ENCODE results near the gene POU4F3.
A peak's percentile ranks its signal among the peaks of the same experiment; 100 is the strongest.

POU4F3 gene

DNA sequence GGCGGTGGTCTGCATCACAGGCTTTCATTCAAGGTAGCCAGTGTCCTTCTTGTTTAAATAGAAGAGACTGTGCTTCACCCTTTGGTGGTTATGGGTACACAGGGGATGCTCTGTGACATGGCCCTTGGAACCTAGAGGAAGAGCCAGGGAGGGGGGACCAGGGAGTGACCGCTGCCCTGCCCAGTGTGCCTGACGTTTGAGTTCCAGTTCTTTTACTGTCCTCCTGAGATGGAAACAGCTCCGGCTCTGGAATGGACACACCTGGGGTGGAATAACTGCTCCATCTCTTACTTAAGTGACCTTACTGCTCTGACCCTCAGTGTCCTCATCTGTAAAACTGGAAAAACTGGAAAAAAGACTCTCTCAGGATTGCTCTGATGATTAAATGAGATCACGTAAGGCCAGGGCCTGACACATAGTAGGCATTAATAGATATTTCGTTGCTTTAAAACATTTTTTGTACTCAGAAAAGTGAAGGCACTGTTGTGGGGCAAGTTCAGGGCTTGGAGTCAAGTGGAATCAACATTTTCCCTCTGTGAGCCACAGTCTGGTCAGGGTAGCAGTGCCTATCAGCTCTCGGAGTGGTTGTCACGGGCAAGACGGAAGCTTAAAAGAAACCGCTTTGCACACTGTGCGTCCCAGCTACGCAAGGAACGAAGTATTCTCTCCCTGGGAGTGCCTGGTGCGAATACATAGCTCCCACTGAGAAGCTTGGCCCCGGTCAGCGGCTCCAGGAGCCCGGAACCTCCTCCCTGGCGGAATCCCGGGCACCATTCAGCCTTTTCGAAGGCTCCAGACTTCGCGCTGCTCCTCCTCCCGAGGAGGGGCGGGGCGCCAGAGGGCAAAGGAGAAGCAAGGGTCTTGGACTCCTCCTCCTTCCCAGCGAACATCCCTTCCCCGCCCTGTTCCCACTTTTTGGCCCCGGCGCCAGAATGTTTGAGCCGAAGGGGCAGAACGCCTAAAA lies 5.8 kb downstream of the POU4F3 start:
- Histone ChIP-seq H4K8ac (ENCODE audit: low read depth, low read length) (no peak overlapping the region), H3K36me3 (replicated peaks in 1 of 2; ENCODE audit: control insufficient read depth in 2 of 2, insufficient read depth in 2 of 2, low read length in 2 of 2) (no peaks in the 10 kb centered on the region), H3K27ac (replicated peaks; ENCODE audit: low read length) (no peak overlapping the region)

DNA sequence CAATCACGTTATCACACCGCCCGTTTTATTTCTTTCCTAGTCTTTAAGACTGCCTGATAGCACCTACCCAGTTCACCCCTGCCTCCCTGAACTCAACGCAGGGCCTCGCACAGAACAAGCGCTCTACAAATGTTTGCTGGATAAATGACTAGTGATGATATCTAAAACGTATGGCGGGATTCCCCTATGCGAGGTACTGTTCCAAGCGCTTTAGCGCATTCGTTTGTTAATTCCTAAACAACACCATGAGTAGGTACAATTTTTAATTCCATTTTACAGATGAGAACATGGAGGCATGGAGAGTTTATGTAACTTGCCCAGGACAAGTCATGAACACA lies 6.6 kb downstream of the POU4F3 start:
- H3K4ac ChIP-seq (ENCODE audit: low read length) = no peak overlapping the region
- no peak overlapping the region for H3K18ac ChIP-seq (ENCODE audit: low read length)
- no CpG with 5 or more reads among the region's 12 CpGs for WGBS, 2 donors (ENCODE audit: extremely low coverage in 2 of 2, insufficient read length in 2 of 2, insufficient replicate concordance in 1 of 2)
- H3K9me3 ChIP-seq (replicated peaks in 1 of 2; ENCODE audit: control insufficient read depth in 2 of 2, insufficient read depth in 1 of 2, low read depth in 1 of 2, low read length in 2 of 2) = no peaks in the 10 kb centered on the region
- H3K27me3 ChIP-seq (ENCODE audit: control insufficient read depth in 3 of 3, insufficient read depth in 3 of 3, low read depth in 1 of 3, low read length in 3 of 3) = peaks cover 31 to 93% (median 71%) of the 10 kb centered on the region in 3 experiments
- no peak overlapping the region for H3K23ac ChIP-seq (ENCODE audit: low read depth, low read length, poor library complexity)
- no peak overlapping the region for H2BK12ac ChIP-seq (ENCODE audit: low read length)
- no peak overlapping the region for H4K8ac ChIP-seq (ENCODE audit: low read depth, low read length)
- H2AFZ ChIP-seq (ENCODE audit: low read length) = peak overlapping the region; percentile 76
- no peak overlapping the region for H3K27ac ChIP-seq (replicated peaks; ENCODE audit: low read length)
- H3K4me1 ChIP-seq (ENCODE audit: control insufficient read depth in 2 of 2, insufficient read depth in 1 of 2, low read depth in 1 of 2, low read length in 2 of 2) = peaks cover 2 to 9% of the 10 kb centered on the region in 2 donors
- H4K91ac ChIP-seq (ENCODE audit: low read depth, low read length, poor library complexity) = no peak overlapping the region
- DNase-seq (ENCODE audit: low spot score) = no peak
- no peak overlapping the region for H2BK120ac ChIP-seq (ENCODE audit: low read depth, low read length)
- no peak overlapping the region for H2BK5ac ChIP-seq (ENCODE audit: low read length)
- no peak overlapping the region for H2BK15ac ChIP-seq (ENCODE audit: low read length)
- H3K4me2 ChIP-seq (ENCODE audit: insufficient read depth, low read length, poor library complexity, severe bottlenecking) = no peak overlapping the region
- no peaks in the 10 kb centered on the region for H3K79me1 ChIP-seq (ENCODE audit: low read depth, low read length)
- no peak overlapping the region for H2AK5ac ChIP-seq (ENCODE audit: low read depth, low read length)
- H3K9ac ChIP-seq (ENCODE audit: low read depth, low read length, poor library complexity) = no peak overlapping the region
- no peak overlapping the region for H3K4me3 ChIP-seq (ENCODE audit: low read length in 2 of 2)
- no peak overlapping the region for H3K14ac ChIP-seq (ENCODE audit: low read length)
- no peaks in the 10 kb centered on the region for H3K36me3 ChIP-seq (replicated peaks in 1 of 2; ENCODE audit: control insufficient read depth in 2 of 2, insufficient read depth in 2 of 2, low read length in 2 of 2)

More for the DNA sequence above, 5.8 kb downstream of the POU4F3 start:
- Histone ChIP-seq H3K4me2 (ENCODE audit: insufficient read depth, low read length, poor library complexity, severe bottlenecking) (peak overlapping the region; percentile 37), H3K14ac (ENCODE audit: low read length) (no peak overlapping the region), H3K9ac (ENCODE audit: low read depth, low read length, poor library complexity) (no peak overlapping the region), H4K91ac (ENCODE audit: low read depth, low read length, poor library complexity) (no peak overlapping the region), H3K9me3 (replicated peaks in 1 of 2; ENCODE audit: control insufficient read depth in 2 of 2, insufficient read depth in 1 of 2, low read depth in 1 of 2, low read length in 2 of 2) (peaks cover 0 to 2% of the 10 kb centered on the region in 2 donors), H2BK120ac (ENCODE audit: low read depth, low read length) (no peak overlapping the region), H2BK12ac (ENCODE audit: low read length) (no peak overlapping the region), H3K4ac (ENCODE audit: low read length) (no peak overlapping the region), H3K23ac (ENCODE audit: low read depth, low read length, poor library complexity) (no peak overlapping the region), H3K4me3 (ENCODE audit: low read length in 2 of 2) (peak overlapping the region in 1 of 2 donors; percentile 18), H3K4me1 (ENCODE audit: control insufficient read depth in 2 of 2, insufficient read depth in 1 of 2, low read depth in 1 of 2, low read length in 2 of 2) (peaks cover 2 to 10% of the 10 kb centered on the region in 2 donors), H3K27me3 (ENCODE audit: control insufficient read depth in 3 of 3, insufficient read depth in 3 of 3, low read depth in 1 of 3, low read length in 3 of 3) (peaks cover 39 to 95% (median 78%) of the 10 kb centered on the region in 3 experiments), H3K18ac (ENCODE audit: low read length) (no peak overlapping the region), H3K79me1 (ENCODE audit: low read depth, low read length) (no peaks in the 10 kb centered on the region), H2BK15ac (ENCODE audit: low read length) (no peak overlapping the region), H2AK5ac (ENCODE audit: low read depth, low read length) (no peak overlapping the region), H2AFZ (ENCODE audit: low read length) (peak overlapping the region; percentile 81), H2BK5ac (ENCODE audit: low read length) (no peak overlapping the region)
- DNase-seq (ENCODE audit: low spot score) = peak; percentile 77
- no CpG with 5 or more reads among the region's 31 CpGs for WGBS, 2 donors (ENCODE audit: extremely low coverage in 2 of 2, insufficient read length in 2 of 2, insufficient replicate concordance in 1 of 2)

DNA sequence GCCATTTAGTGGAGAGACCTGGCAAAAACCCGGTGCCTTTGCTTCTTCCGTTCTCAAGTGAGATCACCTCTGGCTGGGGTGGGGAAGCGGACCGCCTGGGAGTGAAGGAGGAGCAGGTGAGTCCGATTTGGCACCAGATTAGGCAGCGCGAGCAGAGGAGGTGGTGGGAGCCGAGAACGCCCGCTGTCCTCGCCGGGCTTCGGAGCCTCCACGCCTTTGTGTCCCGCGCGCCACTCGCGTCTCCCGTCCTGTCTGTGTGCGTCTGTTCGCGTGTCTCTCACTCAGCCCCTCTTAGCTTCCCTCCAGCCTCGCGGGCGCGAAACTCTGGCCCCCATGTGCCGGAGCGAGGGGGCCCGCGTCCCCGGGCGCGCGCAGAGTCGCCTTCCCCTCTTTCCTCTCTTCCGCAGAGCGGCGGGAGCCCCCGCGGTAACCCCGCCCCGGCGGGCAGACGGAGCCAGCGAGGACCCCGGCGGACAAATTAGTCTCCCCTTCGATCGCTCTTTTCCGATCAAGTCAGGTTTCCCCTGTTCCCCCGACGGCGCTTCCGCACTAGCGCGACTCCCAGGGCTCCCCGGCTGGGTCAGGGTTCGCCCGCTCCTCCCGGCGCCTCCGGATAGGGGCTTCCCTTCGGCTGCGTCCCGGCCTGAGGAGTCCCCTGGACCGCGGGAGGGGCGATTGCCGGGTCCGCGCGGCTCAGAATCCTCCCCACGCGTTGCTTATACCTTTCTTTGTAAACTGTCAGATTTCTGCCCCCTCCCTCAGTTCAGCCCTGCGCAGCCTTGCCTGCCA lies 7.1 kb downstream of the POU4F3 start:
- H3K79me1 ChIP-seq (ENCODE audit: low read depth, low read length) = no peaks in the 10 kb centered on the region

DNA sequence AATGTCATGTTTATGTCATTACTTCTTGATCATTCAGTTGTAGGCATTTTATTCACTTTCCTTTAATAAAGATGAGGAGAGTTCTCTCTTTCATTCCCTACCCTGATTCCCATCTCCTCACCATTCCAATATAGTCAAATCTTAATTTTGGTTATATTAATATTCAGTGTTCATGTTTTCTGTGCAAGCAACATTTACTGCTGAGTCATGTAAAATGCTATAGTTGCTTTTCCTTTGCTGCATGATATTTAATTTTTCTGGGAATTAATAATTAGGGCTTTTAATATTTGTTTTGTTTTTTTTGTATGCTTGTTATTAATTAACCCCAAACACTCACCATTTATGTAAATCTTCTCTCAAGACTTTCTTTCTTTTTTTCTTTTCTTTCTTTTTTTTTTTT lies 18.5 kb downstream of the POU4F3 start:
- no peak overlapping the region for H2BK120ac ChIP-seq (ENCODE audit: low read depth, low read length)
- H3K36me3 ChIP-seq (replicated peaks in 1 of 2; ENCODE audit: control insufficient read depth in 2 of 2, insufficient read depth in 2 of 2, low read length in 2 of 2) = no peaks in the 10 kb centered on the region

More for the DNA sequence above, 7.1 kb downstream of the POU4F3 start:
- peak overlapping the region; percentile 30 for H3K18ac ChIP-seq (ENCODE audit: low read length)
- H3K4me1 ChIP-seq (ENCODE audit: control insufficient read depth in 2 of 2, insufficient read depth in 1 of 2, low read depth in 1 of 2, low read length in 2 of 2) = peaks cover 2 to 9% of the 10 kb centered on the region in 2 donors
- no CpG with 5 or more reads among the region's 76 CpGs for WGBS, 2 donors (ENCODE audit: extremely low coverage in 2 of 2, insufficient read length in 2 of 2, insufficient replicate concordance in 1 of 2)
- peak overlapping the region; percentile 68 for H3K4me2 ChIP-seq (ENCODE audit: insufficient read depth, low read length, poor library complexity, severe bottlenecking)
- no peak overlapping the region for H2BK120ac ChIP-seq (ENCODE audit: low read depth, low read length)
- H2AK5ac ChIP-seq (ENCODE audit: low read depth, low read length) = no peak overlapping the region
- peak overlapping the region; percentile 76 for H2AFZ ChIP-seq (ENCODE audit: low read length)
- H3K4ac ChIP-seq (ENCODE audit: low read length) = no peak overlapping the region
- H3K27ac ChIP-seq (replicated peaks; ENCODE audit: low read length) = no peak overlapping the region
- H2BK12ac ChIP-seq (ENCODE audit: low read length) = no peak overlapping the region
- no peak for DNase-seq (ENCODE audit: low spot score)
- no peaks in the 10 kb centered on the region for H3K36me3 ChIP-seq (replicated peaks in 1 of 2; ENCODE audit: control insufficient read depth in 2 of 2, insufficient read depth in 2 of 2, low read length in 2 of 2)
- H3K14ac ChIP-seq (ENCODE audit: low read length) = no peak overlapping the region
- no peak overlapping the region for H3K23ac ChIP-seq (ENCODE audit: low read depth, low read length, poor library complexity)
- no peak overlapping the region for H3K9ac ChIP-seq (ENCODE audit: low read depth, low read length, poor library complexity)
- no peak overlapping the region for H4K8ac ChIP-seq (ENCODE audit: low read depth, low read length)
- peak overlapping the region in 1 of 2 donors; percentile 63 for H3K4me3 ChIP-seq (ENCODE audit: low read length in 2 of 2)
- H4K91ac ChIP-seq (ENCODE audit: low read depth, low read length, poor library complexity) = no peak overlapping the region
- H2BK5ac ChIP-seq (ENCODE audit: low read length) = no peak overlapping the region
- no peaks in the 10 kb centered on the region for H3K9me3 ChIP-seq (replicated peaks in 1 of 2; ENCODE audit: control insufficient read depth in 2 of 2, insufficient read depth in 1 of 2, low read depth in 1 of 2, low read length in 2 of 2)
- H2BK15ac ChIP-seq (ENCODE audit: low read length) = no peak overlapping the region
- H3K27me3 ChIP-seq (ENCODE audit: control insufficient read depth in 3 of 3, insufficient read depth in 3 of 3, low read depth in 1 of 3, low read length in 3 of 3) = peaks cover 29 to 91% (median 65%) of the 10 kb centered on the region in 3 experiments

More for the DNA sequence above, 18.5 kb downstream of the POU4F3 start:
- H2AK5ac ChIP-seq (ENCODE audit: low read depth, low read length) = no peak overlapping the region
- no peak overlapping the region for H2BK12ac ChIP-seq (ENCODE audit: low read length)
- H3K27me3 ChIP-seq (ENCODE audit: control insufficient read depth in 3 of 3, insufficient read depth in 3 of 3, low read depth in 1 of 3, low read length in 3 of 3) = peaks cover 0 to 27% (median 0%) of the 10 kb centered on the region in 3 experiments
- no peak overlapping the region for H3K14ac ChIP-seq (ENCODE audit: low read length)
- H3K4me2 ChIP-seq (ENCODE audit: insufficient read depth, low read length, poor library complexity, severe bottlenecking) = no peak overlapping the region
- H4K91ac ChIP-seq (ENCODE audit: low read depth, low read length, poor library complexity) = no peak overlapping the region
- H4K8ac ChIP-seq (ENCODE audit: low read depth, low read length) = no peak overlapping the region
- H3K4me1 ChIP-seq (ENCODE audit: control insufficient read depth in 2 of 2, insufficient read depth in 1 of 2, low read depth in 1 of 2, low read length in 2 of 2) = no peaks in the 10 kb centered on the region
- H3K9ac ChIP-seq (ENCODE audit: low read depth, low read length, poor library complexity) = no peak overlapping the region
- DNase-seq (ENCODE audit: low spot score) = no peak
- no peak overlapping the region for H3K4me3 ChIP-seq (ENCODE audit: low read length in 2 of 2)
- no peaks in the 10 kb centered on the region for H3K79me1 ChIP-seq (ENCODE audit: low read depth, low read length)
- H2BK15ac ChIP-seq (ENCODE audit: low read length) = no peak overlapping the region
- H2AFZ ChIP-seq (ENCODE audit: low read length) = no peak overlapping the region
- no peak overlapping the region for H3K4ac ChIP-seq (ENCODE audit: low read length)
- no peak overlapping the region for H3K23ac ChIP-seq (ENCODE audit: low read depth, low read length, poor library complexity)
- no peak overlapping the region for H2BK5ac ChIP-seq (ENCODE audit: low read length)
- H3K18ac ChIP-seq (ENCODE audit: low read length) = no peak overlapping the region
- no peak overlapping the region for H3K27ac ChIP-seq (replicated peaks; ENCODE audit: low read length)
- H3K9me3 ChIP-seq (replicated peaks in 1 of 2; ENCODE audit: control insufficient read depth in 2 of 2, insufficient read depth in 1 of 2, low read depth in 1 of 2, low read length in 2 of 2) = no peaks in the 10 kb centered on the region
